Coronary artery (tissue), 2 donors: ENCODE data around the gene C19orf25.

Source experiments
- DNase-seq: peaks from one replicate; pipeline ENCODE4 v3.0.0-alpha.2; 2017; ENCODE audit warnings: low spot score
- H3K27ac ChIP-seq, 2 donors: fragments of 200-600 bp; sonication (generic); one replicate each; pipeline ENCODE4 v1.5.1; 2016 to 2019
- H3K4me3 ChIP-seq: fragments of 200-600 bp; sonication (generic); 2 replicates; pipeline ENCODE4 v1.5.1; 2016; ENCODE audit warnings: mild to moderate bottlenecking, moderate library complexity
- TF ChIP-seq, protein P1 (sequence below): fragments of 200-600 bp; sonication (generic); IDR thresholded peaks from one replicate; pipeline ENCODE4 v1.5.1; 2019; ENCODE audit warnings: antibody characterized with exemption

Gene C19orf25

DNA sequence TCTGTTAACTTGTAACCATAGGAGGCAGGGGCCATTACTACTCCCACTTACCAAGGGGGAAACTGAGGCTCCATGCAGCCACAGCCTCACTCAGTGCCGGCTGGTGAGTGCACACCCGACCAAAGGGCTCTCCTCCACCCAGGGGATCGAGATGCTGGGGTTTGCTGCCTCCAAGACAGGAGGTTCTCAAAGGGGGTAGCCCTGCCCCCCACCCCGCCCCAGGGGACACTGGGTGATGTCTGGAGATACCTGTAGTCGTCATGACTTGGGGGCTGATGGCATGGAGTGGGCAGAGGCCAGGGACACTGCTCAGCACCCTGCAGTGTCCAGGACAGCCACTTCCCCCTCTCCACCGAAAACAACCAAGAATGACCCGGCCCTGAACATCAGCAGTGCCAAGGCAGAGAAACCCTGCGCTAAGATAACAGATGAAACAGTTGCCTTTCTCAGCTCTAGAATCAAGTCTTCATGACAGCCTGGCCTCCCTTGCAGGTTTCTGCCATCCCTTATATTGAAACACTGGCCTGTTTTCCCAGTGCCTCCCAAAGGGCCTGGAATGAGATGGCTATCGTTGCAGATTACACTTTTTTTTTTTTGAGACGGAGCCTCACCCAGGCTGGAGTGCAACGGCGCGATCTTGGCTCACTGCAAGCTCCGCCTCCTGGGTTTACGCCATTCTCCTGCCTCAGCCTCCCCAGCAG lies 15.2 kb upstream of the C19orf25 start:
- DNase-seq = no peak

DNA sequence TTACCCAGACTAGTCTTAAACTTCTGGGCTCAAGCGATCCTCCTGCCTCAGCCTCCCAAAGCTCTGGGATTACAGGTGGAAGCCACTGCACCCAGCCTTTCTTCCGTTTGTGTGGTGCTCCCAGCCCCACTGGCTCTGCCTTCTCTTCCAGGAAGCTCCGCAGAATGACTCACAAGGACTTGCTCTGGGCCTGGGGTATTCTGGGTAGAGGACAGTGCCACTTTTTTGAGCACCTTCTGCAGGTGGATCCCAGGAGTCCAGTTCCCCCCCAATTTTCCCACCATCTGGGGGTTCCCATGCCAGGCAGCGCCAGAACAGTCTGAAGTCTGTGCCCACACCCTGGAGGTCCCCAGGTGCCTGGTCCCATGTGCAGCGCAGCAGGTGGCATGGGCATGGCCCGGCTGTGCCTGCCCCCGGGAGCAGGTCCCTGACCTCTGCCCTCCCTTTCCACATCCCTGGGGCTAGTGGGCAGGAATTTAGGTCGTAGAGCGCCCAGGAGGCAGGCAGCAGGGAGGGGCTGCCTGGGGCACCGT lies 13.5 kb upstream of the C19orf25 start:
- TF ChIP-seq, protein P1, sequence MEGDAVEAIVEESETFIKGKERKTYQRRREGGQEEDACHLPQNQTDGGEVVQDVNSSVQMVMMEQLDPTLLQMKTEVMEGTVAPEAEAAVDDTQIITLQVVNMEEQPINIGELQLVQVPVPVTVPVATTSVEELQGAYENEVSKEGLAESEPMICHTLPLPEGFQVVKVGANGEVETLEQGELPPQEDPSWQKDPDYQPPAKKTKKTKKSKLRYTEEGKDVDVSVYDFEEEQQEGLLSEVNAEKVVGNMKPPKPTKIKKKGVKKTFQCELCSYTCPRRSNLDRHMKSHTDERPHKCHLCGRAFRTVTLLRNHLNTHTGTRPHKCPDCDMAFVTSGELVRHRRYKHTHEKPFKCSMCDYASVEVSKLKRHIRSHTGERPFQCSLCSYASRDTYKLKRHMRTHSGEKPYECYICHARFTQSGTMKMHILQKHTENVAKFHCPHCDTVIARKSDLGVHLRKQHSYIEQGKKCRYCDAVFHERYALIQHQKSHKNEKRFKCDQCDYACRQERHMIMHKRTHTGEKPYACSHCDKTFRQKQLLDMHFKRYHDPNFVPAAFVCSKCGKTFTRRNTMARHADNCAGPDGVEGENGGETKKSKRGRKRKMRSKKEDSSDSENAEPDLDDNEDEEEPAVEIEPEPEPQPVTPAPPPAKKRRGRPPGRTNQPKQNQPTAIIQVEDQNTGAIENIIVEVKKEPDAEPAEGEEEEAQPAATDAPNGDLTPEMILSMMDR = no peak
- Histone ChIP-seq H3K4me3 (no peak overlapping the region), H3K27ac (no peak overlapping the region)
- DNase-seq = no peak

More for the DNA sequence above, 15.2 kb upstream of the C19orf25 start:
- H3K27ac ChIP-seq = no peak overlapping the region
- no peak overlapping the region for H3K4me3 ChIP-seq
- TF ChIP-seq, protein P1 = no peak

DNA sequence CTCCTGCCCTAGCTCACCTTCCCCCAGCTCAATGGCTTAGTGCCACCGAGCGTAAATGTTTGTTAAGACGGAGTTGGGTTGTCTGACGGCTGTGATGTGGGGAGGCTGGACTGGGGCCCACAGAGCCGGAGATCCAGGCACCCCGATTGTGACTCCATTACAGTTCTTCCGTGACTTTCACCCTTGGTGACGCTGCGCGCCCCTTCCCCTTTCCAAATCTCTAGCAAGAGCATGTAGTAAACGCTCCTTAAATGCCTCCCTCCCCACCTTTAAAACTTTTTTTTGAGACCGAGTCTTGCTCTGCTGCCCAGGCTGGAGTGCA lies 12.8 kb upstream of the C19orf25 start:
- Histone ChIP-seq H3K4me3 (peak overlapping the region; percentile 73), H3K27ac (no peak overlapping the region)
- DNase-seq = no peak
- TF ChIP-seq, protein P1 = no peak

DNA sequence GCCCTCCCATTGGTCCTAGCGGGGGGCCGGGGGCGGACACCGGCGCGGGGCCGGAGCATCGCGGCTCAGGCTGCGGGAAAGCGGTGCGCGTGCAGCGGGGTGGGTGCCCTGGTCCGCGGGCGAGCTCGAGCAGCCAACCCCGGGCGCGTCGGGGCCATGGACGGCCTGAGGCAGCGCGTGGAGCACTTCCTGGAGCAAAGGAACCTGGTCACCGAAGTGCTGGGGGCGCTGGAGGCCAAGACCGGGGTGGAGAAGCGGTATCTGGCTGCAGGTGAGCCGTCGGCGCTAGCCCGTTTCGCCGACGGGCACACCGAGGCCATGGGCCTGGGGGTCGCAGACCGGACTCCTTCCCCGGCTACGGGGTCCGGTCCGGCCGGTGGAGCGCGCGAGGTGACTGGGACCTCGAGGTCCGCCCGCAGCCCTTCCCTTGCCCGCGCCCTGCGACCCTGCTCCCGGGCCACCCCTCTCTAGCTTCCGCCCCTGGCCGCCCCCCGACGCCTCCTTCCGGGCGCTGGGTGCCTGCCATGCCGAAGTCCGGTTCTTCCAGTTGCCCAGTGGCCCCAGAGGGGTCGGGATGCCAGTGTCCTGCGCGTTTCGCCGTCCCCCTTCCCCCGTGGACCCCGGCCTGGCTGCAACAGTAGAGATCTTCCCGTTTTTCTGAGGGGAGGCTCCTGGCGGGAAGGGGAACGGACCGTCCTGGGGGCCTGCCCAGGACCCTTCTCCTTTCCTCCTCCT lies 12.3 kb upstream of the C19orf25 start, which contains the start of gene REEP6:
REEP6 (plus strand) TSS at position 68 of the 735 bp plus-strand sequence; CDS start at position 157, 89 bp downstream.
- TF ChIP-seq, protein P1 = no peak
- H3K4me3 ChIP-seq = peak within 1 kb of the TSS; percentile 73
- peak within 1 kb of the TSS; percentile 66 to 84 for H3K27ac ChIP-seq
- DNase-seq = no peak

DNA sequence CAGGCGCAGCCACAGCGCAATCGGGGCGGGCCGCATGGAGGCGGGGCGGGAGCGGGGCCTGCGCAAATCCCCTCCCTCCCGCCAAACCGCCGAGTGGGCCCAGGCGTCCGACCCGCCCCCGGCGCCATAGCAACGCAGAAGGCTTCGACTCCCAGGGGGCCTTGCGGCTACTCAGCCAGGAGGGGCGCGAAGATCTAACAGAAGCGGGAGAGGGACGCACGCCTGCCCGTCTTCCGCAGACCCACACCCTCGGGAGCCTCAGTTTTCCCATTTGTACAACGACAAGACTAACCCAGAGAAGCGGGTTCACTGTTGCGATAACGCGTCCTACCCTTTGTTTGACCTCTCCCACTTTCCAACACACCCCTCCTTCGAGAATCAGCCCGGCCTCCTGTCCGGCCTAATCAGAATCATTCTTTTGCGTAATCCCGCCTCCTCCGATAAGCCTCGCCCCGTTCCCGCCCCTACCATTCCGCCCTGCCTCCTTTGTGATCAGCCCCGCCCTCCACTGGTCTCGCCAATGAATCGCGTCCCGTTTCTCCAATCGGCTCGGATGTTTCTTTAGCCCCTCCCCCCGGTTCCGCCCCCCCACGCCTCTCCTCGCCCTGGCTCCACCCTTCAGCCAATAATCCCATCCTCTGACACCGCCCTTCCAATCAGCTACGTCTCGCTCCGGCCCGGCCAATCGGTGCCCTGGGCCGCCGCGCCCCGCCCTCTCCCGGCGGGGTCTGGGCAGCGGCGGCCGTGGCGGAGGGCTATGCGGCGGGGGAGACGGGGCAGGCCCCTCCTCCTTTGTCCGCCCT lies 11.5 kb upstream of the C19orf25 start, which contains the start of gene PCSK4:
PCSK4 (minus strand) TSS at position 40 of the 803 bp plus-strand sequence; CDS start at position 36, 4 bp downstream.
- peak; percentile 100 for DNase-seq
- TF ChIP-seq, protein P1 = no peak
- Histone ChIP-seq H3K27ac (peak within 1 kb of the TSS; percentile 66 to 84), H3K4me3 (peak within 1 kb of the TSS; percentile 73)

DNA sequence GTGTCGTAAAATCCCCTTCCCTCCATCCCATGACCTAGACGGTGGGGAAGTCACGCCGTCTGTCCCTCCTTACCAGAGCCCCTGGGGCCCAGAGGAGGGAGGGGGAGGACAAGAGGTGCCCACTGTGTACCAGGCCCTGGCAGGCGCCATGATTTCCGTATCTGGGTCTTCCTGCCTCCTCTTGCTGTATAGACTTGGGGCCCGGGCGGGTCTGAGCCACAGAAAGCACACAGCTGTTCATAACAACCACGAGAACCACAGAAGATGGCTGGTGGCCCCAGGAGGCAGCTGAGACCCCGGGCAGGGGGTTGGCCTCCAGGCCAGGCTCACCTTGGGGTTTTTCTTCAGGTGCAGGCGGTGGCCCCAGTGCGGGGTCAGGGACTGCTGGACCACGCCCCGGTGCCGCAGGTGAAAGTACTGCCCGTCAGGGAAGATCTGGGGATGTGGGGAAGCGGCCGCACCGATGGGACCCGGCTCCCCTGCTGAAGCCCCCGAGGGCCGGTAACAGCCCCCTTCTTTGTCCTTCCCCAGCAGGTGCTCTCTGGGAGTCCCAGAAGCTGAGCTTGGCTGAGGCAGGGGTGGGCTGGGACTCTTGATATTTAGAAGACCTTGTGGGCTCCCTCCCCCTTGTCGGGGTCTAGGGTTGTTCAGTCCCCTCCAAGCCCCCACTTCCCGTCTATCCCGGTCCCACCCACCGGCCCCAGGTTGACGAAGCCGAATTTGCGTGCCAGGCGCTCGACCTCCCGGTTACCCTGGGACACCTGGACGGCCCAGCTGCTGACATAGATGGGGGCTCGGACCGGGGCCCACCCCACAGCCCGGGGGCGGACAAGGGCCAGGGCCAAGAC lies 10.7 kb upstream of the C19orf25 start:
- TF ChIP-seq, protein P1 = no peak
- peak overlapping the region; percentile 66 to 84 for H3K27ac ChIP-seq
- peak overlapping the region; percentile 73 for H3K4me3 ChIP-seq
- peak; percentile 87 for DNase-seq
